GM18868 (cell line): Measurements from ENCODE around the gene SSTR1.
"Not testable (repeated sequence)": the region's sequence is repeated elsewhere in the genome, so short reads cannot be mapped to it uniquely, and the experiment has no call there.

Source experiments
- ATAC-seq: cut with Tn5 transposase; IDR thresholded peaks from one replicate; pipeline ENCODE4 v1.9.1; 2021; ENCODE audit warnings: mild to moderate bottlenecking, moderate library complexity; ENCODE audit not compliant: unreplicated experiment

SSTR1 gene

GRCh38 chr14:38207736-38208617 lies at the start of gene SSTR1:
Gene SSTR1 (plus strand): TSS chr14:38207904. CDS start chr14:38209390, 1,486 bp downstream.
- no peak for ATAC-seq

- ATAC-seq: no peak
Measured at GRCh38 chr14:38158468-38158867, 49.2 kb upstream of the SSTR1 start.

- ATAC-seq: no peak
Measured at GRCh38 chr14:38168416-38168815, 39.3 kb upstream of the SSTR1 start.

- no peak for ATAC-seq
Measured at GRCh38 chr14:38171197-38171596, 36.5 kb upstream of the SSTR1 start.

- ATAC-seq: no peak
Measured at GRCh38 chr14:38174711-38175110, 33.0 kb upstream of the SSTR1 start.

GRCh38 chr14:38175658-38176057 lies 32.0 kb upstream of the SSTR1 start:
- no peak for ATAC-seq

GRCh38 chr14:38176379-38176778 lies 31.3 kb upstream of the SSTR1 start:
- ATAC-seq: no peak

- ATAC-seq: no peak
Measured at GRCh38 chr14:38184132-38184531, 23.6 kb upstream of the SSTR1 start.

- no peak for ATAC-seq
Measured at GRCh38 chr14:38185671-38186070, 22.0 kb upstream of the SSTR1 start.

GRCh38 chr14:38186216-38186615 lies 21.5 kb upstream of the SSTR1 start:
- no peak for ATAC-seq

- ATAC-seq: no peak
Measured at GRCh38 chr14:38187528-38187927, 20.2 kb upstream of the SSTR1 start.

GRCh38 chr14:38189930-38190726 lies 17.6 kb upstream of the SSTR1 start:
- ATAC-seq: no peak

- not testable (repeated sequence) for ATAC-seq
Measured at GRCh38 chr14:38190846-38191245, 16.9 kb upstream of the SSTR1 start.

GRCh38 chr14:38191491-38191890 lies 16.2 kb upstream of the SSTR1 start:
- not testable (repeated sequence) for ATAC-seq

GRCh38 chr14:38197001-38197783 lies 10.5 kb upstream of the SSTR1 start:
- ATAC-seq: no peak

- no peak for ATAC-seq
Measured at GRCh38 chr14:38197784-38198335, 9.8 kb upstream of the SSTR1 start.

- no peak for ATAC-seq
Measured at GRCh38 chr14:38198425-38198824, 9.3 kb upstream of the SSTR1 start.

- ATAC-seq: no peak
Measured at GRCh38 chr14:38199076-38199475, 8.6 kb upstream of the SSTR1 start.

- no peak for ATAC-seq
Measured at GRCh38 chr14:38199739-38200138, 8.0 kb upstream of the SSTR1 start.

- no peak for ATAC-seq
Measured at GRCh38 chr14:38201137-38201828, 6.4 kb upstream of the SSTR1 start.
